Measurements from ENCODE around the gene TRAPPC10.
A peak's percentile ranks its signal among the peaks of the same experiment; 100 is the strongest.
"Not testable (repeated sequence)": the region's sequence is repeated elsewhere in the genome, so short reads cannot be mapped to it uniquely, and the experiment has no call there.

The TRAPPC10 gene

DNA sequence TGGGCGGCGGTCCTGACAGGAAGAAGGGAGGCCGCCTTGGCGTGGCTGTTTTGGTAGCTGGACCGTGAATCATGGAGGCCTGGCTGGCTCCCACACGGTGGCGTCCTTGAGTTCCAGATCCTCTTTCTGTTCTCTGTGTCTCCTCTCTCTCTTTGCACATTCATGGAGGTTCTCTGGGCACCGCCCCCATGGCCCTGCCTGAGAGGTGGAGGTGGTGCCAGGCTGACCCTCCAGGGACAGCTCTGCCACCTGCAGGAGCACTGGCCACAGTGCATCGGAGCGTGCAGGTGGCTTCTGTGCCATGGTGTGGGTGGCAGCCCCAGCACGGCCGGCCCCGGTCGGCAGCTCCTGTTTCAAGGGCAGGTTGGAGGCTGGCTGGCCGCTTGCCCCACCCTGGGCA, 125.9 kb downstream of the TRAPPC10 start:
- DNase-seq (ENCODE audit: low read depth in 1 of 2, low spot score in 1 of 2); H3K4me3 ChIP-seq (replicated peaks; ENCODE audit: insufficient read depth, low read length); H3K27me3 ChIP-seq (ENCODE audit: insufficient read depth, poor library complexity, severe bottlenecking); H3K27ac ChIP-seq (replicated peaks): not testable (repeated sequence)

DNA sequence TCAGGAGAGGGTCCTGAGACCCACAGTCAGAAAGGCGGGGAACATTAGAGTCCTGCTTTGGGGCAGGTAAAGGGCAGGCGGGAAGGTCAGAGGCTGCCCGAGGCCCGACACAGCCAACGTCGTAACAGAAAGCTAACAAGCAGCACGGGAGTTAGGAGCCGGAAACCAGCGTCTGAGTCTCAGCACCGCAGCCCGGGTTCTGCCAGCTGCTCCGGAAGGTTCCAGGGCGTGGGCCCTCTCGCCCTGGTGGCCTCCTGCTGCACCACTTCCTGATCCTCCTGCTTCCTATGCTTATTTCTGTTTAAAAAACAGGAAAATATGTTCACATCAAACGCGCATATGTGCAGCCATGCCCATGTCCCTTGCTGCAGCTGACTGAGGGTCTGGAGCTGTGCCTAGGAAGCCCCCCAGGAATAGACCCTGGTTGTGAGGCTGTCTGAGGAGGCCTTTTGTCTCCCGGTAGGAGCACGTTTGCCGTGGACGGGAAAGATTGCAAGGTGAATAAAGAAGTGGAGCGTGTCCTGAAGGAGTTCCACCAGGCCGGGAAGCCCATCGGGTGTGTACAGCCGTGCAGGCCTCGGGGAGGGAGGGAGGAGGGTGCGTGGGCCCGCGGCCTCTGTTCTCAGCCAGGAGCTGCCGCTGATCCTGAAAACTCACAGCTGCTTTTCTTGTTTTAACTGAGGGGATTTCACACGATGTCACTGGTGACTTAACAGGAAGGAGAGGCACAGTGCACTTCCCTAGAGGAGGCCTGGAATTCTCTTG, 127.9 kb downstream of the TRAPPC10 start:
- H3K4me3 ChIP-seq (replicated peaks; ENCODE audit: insufficient read depth, low read length); H3K27me3 ChIP-seq (ENCODE audit: insufficient read depth, poor library complexity, severe bottlenecking); H3K27ac ChIP-seq (replicated peaks): not testable (repeated sequence)
- peak in 1 of 2 experiments; percentile 0 for DNase-seq (ENCODE audit: low read depth in 1 of 2, low spot score in 1 of 2)

DNA sequence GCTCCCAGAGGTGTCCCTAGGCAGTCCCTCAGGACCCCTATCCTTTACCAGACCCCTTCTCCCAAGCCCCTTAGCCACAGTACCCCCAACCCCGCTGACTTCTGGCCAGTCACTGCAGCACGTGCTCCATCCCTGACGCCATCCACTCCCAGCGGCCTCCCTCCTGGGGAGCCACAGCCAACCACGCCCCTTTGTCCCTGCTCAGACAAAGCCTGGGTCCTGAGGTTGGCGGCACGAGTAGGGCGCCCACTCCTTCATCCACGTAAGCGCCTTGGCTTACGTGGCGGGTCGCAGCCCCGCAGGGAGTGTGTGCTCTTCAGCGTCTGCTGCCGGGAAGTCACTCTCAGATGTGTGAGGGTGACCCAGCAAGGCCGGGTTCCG, 128.4 kb downstream of the TRAPPC10 start:
- DNase-seq (ENCODE audit: low read depth in 1 of 2, low spot score in 1 of 2); H3K4me3 ChIP-seq (replicated peaks; ENCODE audit: insufficient read depth, low read length); H3K27me3 ChIP-seq (ENCODE audit: insufficient read depth, poor library complexity, severe bottlenecking); H3K27ac ChIP-seq (replicated peaks): not testable (repeated sequence)

DNA sequence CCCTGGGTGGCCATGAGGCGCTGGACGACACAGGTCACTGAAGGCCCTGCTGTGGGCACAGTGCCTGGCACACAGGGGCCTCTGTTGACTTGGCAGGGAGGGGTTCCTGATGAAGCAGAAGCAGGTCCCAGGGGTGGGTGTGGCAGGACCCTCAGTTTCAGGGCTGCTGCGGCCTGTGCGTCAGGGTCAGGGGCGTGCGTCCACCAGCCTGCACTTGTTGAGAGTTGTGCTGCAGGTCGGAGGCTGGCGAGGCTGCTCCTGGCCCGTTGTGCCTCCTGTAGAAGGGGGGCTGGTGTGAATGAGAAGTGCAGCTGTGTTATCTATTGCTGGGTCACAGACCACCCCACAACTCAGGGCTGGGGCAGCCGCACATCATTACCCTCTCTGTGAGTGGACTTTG, 130.4 kb downstream of the TRAPPC10 start:
- not testable (repeated sequence) for H3K27me3 ChIP-seq (ENCODE audit: insufficient read depth, poor library complexity, severe bottlenecking); DNase-seq (ENCODE audit: low read depth in 1 of 2, low spot score in 1 of 2); H3K27ac ChIP-seq (replicated peaks); H3K4me3 ChIP-seq (replicated peaks; ENCODE audit: insufficient read depth, low read length)

DNA sequence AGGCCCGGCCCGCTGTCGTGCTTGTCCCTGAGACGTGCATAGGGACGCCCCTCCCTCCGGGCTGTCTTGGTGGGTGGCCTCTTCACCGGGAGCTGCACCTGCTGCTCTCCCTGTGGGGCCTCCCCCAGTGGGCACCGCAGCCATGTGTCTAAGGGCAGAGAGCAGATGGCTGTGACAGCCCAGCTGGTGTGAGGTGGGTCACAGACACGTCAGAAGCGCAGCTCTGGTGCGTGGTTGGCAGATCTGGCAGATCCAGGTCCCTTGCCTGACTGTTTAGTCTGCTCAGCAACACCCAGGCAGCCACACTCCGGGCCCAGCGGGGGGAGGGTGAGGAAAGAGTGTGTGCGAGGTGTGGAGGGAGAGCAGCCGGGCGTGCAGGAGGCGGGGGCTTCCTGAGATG, 131.3 kb downstream of the TRAPPC10 start:
- not testable (repeated sequence) for H3K27me3 ChIP-seq (ENCODE audit: insufficient read depth, poor library complexity, severe bottlenecking); DNase-seq (ENCODE audit: low read depth in 1 of 2, low spot score in 1 of 2); H3K27ac ChIP-seq (replicated peaks); H3K4me3 ChIP-seq (replicated peaks; ENCODE audit: insufficient read depth, low read length)

DNA sequence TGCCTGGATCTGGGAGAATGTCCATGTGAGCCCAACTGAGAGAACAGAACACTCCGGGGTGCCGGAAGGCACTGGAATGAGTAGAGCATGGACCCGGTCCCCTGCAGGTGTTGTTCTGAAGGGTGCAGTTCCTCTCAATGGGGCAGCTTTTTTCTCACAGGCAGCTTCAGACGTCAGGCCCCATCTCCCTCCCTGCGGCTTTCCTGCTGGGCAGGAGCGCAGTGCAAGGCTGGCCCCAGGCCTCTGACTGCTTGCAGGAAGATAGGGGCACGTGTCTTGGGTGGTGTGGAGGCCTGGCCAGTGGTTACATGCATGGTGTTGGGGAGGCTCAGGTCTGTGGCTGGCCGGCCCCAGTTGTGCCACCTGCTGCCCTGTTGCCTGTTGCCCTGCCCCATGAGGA, 131.9 kb downstream of the TRAPPC10 start:
- H3K27ac ChIP-seq (replicated peaks); DNase-seq (ENCODE audit: low read depth in 1 of 2, low spot score in 1 of 2); H3K4me3 ChIP-seq (replicated peaks; ENCODE audit: insufficient read depth, low read length); H3K27me3 ChIP-seq (ENCODE audit: insufficient read depth, poor library complexity, severe bottlenecking): not testable (repeated sequence)

DNA sequence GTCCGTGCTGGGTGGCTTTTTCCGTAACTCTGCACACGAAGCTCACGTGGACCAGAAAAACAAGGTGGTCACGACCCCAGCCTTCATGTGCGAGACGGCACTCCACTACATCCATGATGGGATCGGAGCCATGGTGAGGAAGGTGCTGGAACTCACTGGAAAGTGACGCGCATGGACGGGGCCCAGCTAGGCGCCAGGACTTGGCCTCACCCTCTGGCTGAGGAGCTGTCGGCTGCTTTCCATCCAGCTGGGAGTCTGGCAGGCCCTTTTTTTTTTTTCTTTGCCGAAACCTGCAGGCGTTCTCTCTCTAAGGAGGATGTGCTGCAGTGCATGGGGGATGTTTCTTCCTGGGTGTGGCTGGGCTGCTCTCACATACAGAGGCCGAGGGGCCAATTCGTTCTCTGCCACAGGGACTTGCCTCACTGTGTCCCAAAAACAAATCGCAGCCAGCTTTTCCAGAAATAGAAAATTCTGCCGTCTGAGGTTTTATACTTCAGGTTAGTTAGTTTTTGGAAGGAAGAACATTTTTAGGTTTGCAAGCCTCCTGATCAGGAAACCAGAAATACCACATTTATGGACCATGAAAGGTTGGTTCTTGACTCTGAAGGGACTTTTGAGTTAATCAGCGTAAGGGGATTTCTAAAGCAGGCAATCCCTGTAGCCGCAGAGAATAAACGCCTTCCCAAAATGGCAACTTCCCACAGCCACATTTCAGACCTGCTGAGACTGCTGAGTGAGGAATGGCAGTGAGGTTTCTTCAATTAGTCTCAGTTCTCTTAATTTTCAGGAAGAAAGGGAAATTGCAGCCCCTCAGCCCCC, 132.9 kb downstream of the TRAPPC10 start:
- not testable (repeated sequence) for H3K4me3 ChIP-seq (replicated peaks; ENCODE audit: insufficient read depth, low read length); H3K27me3 ChIP-seq (ENCODE audit: insufficient read depth, poor library complexity, severe bottlenecking); H3K27ac ChIP-seq (replicated peaks); DNase-seq (ENCODE audit: low read depth in 1 of 2, low spot score in 1 of 2)

DNA sequence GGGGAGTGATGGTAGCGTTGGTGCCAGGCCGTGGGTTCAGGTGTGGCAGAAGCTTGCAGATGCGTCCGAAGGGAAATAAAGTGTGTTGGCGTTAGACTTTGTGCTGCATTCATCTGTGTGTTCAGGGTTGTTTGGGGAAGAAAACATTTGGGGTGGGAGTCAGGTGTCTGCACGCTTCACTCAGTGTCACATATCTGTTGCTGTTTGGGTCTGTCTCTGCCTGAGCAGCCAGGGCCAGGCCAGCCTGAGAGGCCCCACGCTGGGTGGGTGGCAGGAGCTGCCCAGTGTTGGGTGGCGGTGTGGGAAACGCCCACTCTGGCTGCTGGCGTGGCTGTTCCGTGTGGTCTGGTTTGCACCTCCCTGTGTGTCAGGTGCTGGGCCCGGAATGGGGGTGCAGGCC, 133.5 kb downstream of the TRAPPC10 start:
- H3K4me3 ChIP-seq (replicated peaks; ENCODE audit: insufficient read depth, low read length); DNase-seq (ENCODE audit: low read depth in 1 of 2, low spot score in 1 of 2); H3K27ac ChIP-seq (replicated peaks); H3K27me3 ChIP-seq (ENCODE audit: insufficient read depth, poor library complexity, severe bottlenecking): not testable (repeated sequence)

DNA sequence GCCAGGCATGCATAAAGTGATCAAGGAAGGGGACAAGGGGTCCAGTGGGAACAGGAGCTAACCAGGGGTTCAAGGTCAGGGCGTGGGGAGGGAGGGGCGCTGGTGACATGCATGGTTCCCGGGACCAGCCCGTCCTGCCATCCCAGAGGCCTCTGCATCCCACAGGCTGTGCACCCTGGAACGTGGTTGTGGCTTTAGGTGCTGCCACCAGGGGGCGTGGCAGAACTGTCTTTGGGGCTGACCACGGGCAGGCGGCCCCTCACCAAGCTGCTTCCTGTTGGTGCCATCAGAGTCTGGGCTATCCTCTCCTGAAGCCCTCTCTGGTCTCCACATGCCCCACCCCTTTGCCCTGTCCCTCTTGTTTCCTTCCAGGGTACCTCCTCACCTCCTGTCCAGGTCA, 135.0 kb downstream of the TRAPPC10 start:
- not testable (repeated sequence) for H3K27me3 ChIP-seq (ENCODE audit: insufficient read depth, poor library complexity, severe bottlenecking)

DNA sequence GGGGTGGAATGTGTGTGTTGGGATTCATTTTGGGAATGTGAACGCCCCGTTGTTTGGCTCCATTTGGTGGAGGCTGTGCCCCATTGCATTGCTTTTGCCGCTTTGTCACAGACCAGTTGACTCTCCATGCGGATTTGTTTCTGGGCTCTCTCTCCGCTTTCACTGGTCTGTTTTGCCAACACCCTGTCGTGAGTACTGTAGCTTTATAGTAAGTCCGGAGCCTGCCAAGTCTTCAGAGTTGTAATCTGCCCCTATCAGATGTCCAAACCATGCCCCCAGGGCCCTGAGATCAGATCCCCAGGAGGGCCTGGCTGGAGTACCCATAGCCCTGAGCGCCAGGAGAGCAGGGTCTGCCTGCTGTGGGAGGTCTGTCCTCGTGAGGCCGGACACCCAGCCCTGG, 138.1 kb downstream of the TRAPPC10 start:
- H3K27ac ChIP-seq (replicated peaks); DNase-seq (ENCODE audit: low read depth in 1 of 2, low spot score in 1 of 2); H3K4me3 ChIP-seq (replicated peaks; ENCODE audit: insufficient read depth, low read length); H3K27me3 ChIP-seq (ENCODE audit: insufficient read depth, poor library complexity, severe bottlenecking): not testable (repeated sequence)

More for the DNA sequence above, 135.0 kb downstream of the TRAPPC10 start:
- not testable (repeated sequence) for DNase-seq (ENCODE audit: low read depth in 1 of 2, low spot score in 1 of 2); H3K27ac ChIP-seq (replicated peaks); H3K4me3 ChIP-seq (replicated peaks; ENCODE audit: insufficient read depth, low read length)

DNA sequence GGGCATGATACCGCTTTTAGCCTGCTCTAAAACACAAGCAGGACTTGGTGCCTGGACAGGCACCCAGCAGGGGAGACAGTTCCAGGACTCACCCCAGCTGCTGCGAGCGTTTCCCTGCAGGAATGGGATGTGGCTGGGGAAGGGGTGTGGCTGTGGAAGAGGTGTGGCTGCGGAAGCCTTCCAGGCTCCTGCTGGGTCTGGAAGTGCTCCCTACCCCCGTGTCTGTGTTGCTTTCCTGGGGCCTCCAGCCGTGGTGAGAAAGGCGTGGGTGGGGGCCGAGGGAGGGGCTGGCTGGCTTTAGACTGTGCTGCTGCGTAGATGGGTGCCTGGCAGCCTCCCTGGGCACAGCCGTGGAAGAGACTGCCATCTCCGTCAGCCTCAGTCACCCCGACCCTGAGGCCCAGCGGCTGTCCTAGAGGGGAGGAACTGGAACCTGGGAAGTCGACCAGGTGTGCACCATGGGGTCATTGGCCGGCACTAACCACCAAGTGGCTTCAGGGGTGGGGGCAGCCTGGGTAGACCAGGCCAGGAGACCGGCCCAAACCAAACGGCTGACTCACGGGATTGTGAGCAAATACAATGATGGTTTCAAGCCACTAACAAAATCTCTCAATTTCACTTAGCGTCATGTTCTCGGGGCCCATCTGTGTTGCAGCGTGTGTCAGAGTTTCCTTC, 141.2 kb downstream of the TRAPPC10 start:
- H3K27ac ChIP-seq (replicated peaks); H3K27me3 ChIP-seq (ENCODE audit: insufficient read depth, poor library complexity, severe bottlenecking); DNase-seq (ENCODE audit: low read depth in 1 of 2, low spot score in 1 of 2); H3K4me3 ChIP-seq (replicated peaks; ENCODE audit: insufficient read depth, low read length): not testable (repeated sequence)

DNA sequence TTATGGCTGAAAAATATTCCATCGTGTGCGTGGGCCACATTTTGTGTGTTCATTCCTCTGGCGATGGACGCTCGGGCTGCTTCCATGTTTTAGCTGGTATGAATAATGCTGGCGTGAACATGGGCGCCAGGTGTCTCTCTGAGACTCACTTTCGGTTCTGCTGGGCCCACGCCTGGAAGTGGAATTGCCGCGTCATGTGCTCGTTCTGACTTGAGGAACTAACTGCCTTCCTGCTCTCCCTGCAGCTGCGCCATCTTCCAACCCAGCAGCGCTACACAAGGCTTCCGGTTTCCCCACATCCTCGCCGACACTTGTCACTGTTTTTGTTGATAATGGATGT, 141.8 kb downstream of the TRAPPC10 start:
- DNase-seq (ENCODE audit: low read depth in 1 of 2, low spot score in 1 of 2); H3K27me3 ChIP-seq (ENCODE audit: insufficient read depth, poor library complexity, severe bottlenecking); H3K27ac ChIP-seq (replicated peaks); H3K4me3 ChIP-seq (replicated peaks; ENCODE audit: insufficient read depth, low read length): not testable (repeated sequence)

DNA sequence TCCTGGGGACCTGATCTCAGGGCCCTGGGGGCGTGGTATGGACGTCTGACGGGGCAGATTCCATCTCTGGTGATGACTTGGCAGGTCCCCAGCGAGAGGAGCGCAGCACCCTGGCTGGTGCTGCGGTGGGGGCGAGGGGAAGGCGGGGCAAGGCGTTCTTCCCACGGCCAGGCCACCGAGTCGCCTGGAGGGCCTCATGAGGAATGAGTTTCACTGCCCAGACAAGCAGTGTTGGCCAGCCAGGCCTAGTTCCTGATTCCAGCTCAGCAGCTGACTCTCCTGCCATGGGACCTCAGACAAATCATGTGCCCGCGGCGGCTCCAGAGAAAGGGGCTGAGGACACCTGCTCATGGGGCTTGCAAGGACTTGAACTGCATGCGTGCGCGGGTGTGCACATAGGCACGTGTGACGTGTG, 142.7 kb downstream of the TRAPPC10 start:
- H3K27me3 ChIP-seq (ENCODE audit: insufficient read depth, poor library complexity, severe bottlenecking); H3K4me3 ChIP-seq (replicated peaks; ENCODE audit: insufficient read depth, low read length); H3K27ac ChIP-seq (replicated peaks); DNase-seq (ENCODE audit: low read depth in 1 of 2, low spot score in 1 of 2): not testable (repeated sequence)

DNA sequence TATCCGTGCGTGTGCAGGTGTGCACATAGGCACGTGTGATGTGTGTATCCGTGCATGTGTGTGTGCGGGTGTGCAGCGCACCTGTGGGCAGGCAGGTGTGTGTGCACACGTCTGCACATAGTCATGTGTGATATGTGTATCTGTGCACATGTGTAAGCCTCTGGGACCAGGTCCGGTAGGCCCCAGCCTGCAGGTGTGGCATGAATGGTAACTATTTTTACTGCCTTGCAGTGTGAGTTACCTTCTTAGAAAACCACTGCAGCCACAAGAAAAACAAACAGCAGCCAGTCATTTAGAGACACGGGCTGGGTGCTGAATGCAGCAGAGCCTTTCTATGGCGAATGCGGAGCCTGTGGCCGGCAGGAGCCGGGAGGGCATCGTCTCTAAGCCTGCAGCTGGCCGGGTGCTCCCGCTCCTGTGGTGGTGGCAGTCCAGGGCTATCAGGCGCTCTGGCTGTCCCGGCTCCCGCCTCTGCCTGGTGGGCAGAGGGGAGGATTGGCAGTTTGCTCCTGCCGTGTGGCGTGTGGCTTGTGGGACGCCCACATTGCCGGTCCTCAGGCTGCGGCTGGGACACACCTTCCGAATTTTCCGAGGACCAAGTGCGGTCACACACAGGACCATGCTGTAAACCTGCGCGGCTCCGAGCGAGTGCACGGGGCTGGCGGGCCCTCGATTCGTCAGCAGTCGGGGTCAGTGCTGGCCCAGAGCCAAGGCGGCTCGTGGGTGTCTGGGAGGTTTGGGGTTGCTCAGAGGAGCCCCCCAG, 143.3 kb downstream of the TRAPPC10 start:
- DNase-seq (ENCODE audit: low read depth in 1 of 2, low spot score in 1 of 2); H3K4me3 ChIP-seq (replicated peaks; ENCODE audit: insufficient read depth, low read length); H3K27me3 ChIP-seq (ENCODE audit: insufficient read depth, poor library complexity, severe bottlenecking); H3K27ac ChIP-seq (replicated peaks): not testable (repeated sequence)
